Measurements from ENCODE around the gene PAQR3. TPM values are rescaled to one million over a fixed set of nuclear protein-coding genes. Genes with fewer than 3 reads are reported as not detected.
"Not testable (repeated sequence)": the region's sequence is repeated elsewhere in the genome, so short reads cannot be mapped to it uniquely, and the experiment has no call there.

Gene PAQR3
- total RNA-seq, 2 donors from 2014 or later: 13.1 to 16.4 TPM

GRCh38 chr4:78876568-78877320 lies 62.5 kb downstream of the PAQR3 start:
- Histone ChIP-seq H3K27me3 (no peaks in the 10 kb centered on the region), H3K4me1 (no peaks in the 10 kb centered on the region), H3K4me3 (no peak overlapping the region), H3K9me3 (no peaks in the 10 kb centered on the region), H3K27ac (no peak overlapping the region), H3K36me3 (no peaks in the 10 kb centered on the region), H3K9ac (ENCODE audit: low read depth in 2 of 2, low read length in 2 of 2) (no peak overlapping the region)
- no peak for DNase-seq
- TF ChIP-seq, protein P1, sequence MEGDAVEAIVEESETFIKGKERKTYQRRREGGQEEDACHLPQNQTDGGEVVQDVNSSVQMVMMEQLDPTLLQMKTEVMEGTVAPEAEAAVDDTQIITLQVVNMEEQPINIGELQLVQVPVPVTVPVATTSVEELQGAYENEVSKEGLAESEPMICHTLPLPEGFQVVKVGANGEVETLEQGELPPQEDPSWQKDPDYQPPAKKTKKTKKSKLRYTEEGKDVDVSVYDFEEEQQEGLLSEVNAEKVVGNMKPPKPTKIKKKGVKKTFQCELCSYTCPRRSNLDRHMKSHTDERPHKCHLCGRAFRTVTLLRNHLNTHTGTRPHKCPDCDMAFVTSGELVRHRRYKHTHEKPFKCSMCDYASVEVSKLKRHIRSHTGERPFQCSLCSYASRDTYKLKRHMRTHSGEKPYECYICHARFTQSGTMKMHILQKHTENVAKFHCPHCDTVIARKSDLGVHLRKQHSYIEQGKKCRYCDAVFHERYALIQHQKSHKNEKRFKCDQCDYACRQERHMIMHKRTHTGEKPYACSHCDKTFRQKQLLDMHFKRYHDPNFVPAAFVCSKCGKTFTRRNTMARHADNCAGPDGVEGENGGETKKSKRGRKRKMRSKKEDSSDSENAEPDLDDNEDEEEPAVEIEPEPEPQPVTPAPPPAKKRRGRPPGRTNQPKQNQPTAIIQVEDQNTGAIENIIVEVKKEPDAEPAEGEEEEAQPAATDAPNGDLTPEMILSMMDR (IDR thresholded peaks at IDR 0.05): no peak
- intact Hi-C loops (cut with DNase I): no loop called here

GRCh38 chr4:78870056-78870455 lies 69.2 kb downstream of the PAQR3 start:
- no peak overlapping the region for H3K9ac ChIP-seq (ENCODE audit: low read depth in 2 of 2, low read length in 2 of 2)
- H3K4me3 ChIP-seq: no peak overlapping the region
- H3K27ac ChIP-seq: no peak overlapping the region
- H3K9me3 ChIP-seq: no peaks in the 10 kb centered on the region
- intact Hi-C loops (cut with DNase I): no loop called here
- no peaks in the 10 kb centered on the region for H3K36me3 ChIP-seq
- no peaks in the 10 kb centered on the region for H3K4me1 ChIP-seq
- no peak for DNase-seq
- TF ChIP-seq, protein P1 (IDR thresholded peaks at IDR 0.05): no peak
- H3K27me3 ChIP-seq: no peaks in the 10 kb centered on the region

DNA sequence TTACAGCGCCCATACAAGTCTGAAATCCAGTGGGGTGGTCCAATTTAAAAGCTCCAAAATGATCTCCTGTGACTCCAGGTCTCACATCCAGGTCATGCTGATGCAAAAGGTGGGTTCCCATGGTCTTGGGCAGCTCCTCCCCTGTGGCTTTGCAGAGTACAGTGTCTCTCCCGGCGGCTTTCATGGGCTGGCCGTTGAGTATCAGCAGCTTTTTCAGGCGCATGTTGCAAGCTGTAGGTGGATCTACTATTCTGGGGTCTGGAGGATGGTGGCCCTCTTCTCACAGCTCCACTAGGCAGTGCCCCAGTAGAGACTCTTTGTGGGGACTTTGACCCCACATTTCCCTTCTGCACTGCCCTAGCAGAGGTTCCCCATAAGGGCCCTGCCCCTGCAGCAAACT lies 70.5 kb downstream of the PAQR3 start:
- H3K4me1 ChIP-seq; H3K9me3 ChIP-seq; H3K36me3 ChIP-seq; DNase-seq; H3K27ac ChIP-seq; H3K9ac ChIP-seq (ENCODE audit: low read depth in 2 of 2, low read length in 2 of 2); H3K27me3 ChIP-seq; intact Hi-C loops (cut with DNase I); H3K4me3 ChIP-seq: not testable (repeated sequence)

GRCh38 chr4:78865451-78865850 lies 73.8 kb downstream of the PAQR3 start:
- no peak overlapping the region for H3K4me3 ChIP-seq
- no peaks in the 10 kb centered on the region for H3K36me3 ChIP-seq
- H3K27ac ChIP-seq: no peak overlapping the region
- intact Hi-C loops (cut with DNase I): no loop called here
- H3K27me3 ChIP-seq: no peaks in the 10 kb centered on the region
- no peak overlapping the region for H3K9ac ChIP-seq (ENCODE audit: low read depth in 2 of 2, low read length in 2 of 2)
- DNase-seq: peak; percentile 35
- TF ChIP-seq, protein P1 (IDR thresholded peaks at IDR 0.05): no peak
- H3K4me1 ChIP-seq: no peaks in the 10 kb centered on the region
- no peaks in the 10 kb centered on the region for H3K9me3 ChIP-seq

GRCh38 chr4:78864405-78865024 lies 74.7 kb downstream of the PAQR3 start:
- no peak for DNase-seq
- H3K36me3 ChIP-seq: no peaks in the 10 kb centered on the region
- H3K9ac ChIP-seq (ENCODE audit: low read depth in 2 of 2, low read length in 2 of 2): no peak overlapping the region
- intact Hi-C loops (cut with DNase I): no loop called here
- TF ChIP-seq, protein P1 (IDR thresholded peaks at IDR 0.05): peak; percentile 74
- H3K4me1 ChIP-seq: no peaks in the 10 kb centered on the region
- no peaks in the 10 kb centered on the region for H3K27me3 ChIP-seq
- H3K9me3 ChIP-seq: no peaks in the 10 kb centered on the region
- no peak overlapping the region for H3K27ac ChIP-seq
- no peak overlapping the region for H3K4me3 ChIP-seq

GRCh38 chr4:78863991-78864390 lies 75.2 kb downstream of the PAQR3 start:
- Histone ChIP-seq H3K9ac (ENCODE audit: low read depth in 2 of 2, low read length in 2 of 2) (no peak overlapping the region), H3K27ac (no peak overlapping the region), H3K36me3 (no peaks in the 10 kb centered on the region), H3K4me3 (no peak overlapping the region), H3K27me3 (no peaks in the 10 kb centered on the region), H3K4me1 (no peaks in the 10 kb centered on the region), H3K9me3 (no peaks in the 10 kb centered on the region)
- TF ChIP-seq, protein P1 (IDR thresholded peaks at IDR 0.05): no peak
- intact Hi-C loops (cut with DNase I): loop anchor here (2.0 kb wide), 1 partner anchor 251 kb away; no protein-coding TSS in a partner anchor
- no peak for DNase-seq

Data from colonic mucosa (tissue), 4 donors.